Measurements from ENCODE around the gene MRTFB. TPM values are rescaled to one million over a fixed set of nuclear protein-coding genes. Genes with fewer than 3 reads are reported as not detected.
"Not testable (repeated sequence)": the region's sequence is repeated elsewhere in the genome, so short reads cannot be mapped to it uniquely, and the experiment has no call there.

The MRTFB gene
- total RNA-seq, 1 experiment from 2014 or later: 29.5 TPM

- Mint-ChIP-seq H3K27me3 (ENCODE audit: insufficient read depth, unreplicated experiment) (no peaks in the 10 kb centered on the region), H3K9me3 (ENCODE audit: unreplicated experiment) (no peaks in the 10 kb centered on the region), H3K4me3 (ENCODE audit: unreplicated experiment) (no peak overlapping the region), H3K27ac (ENCODE audit: unreplicated experiment) (no peak overlapping the region), H3K4me1 (ENCODE audit: low read depth, unreplicated experiment) (peaks cover 22% of the 10 kb centered on the region), H3K36me3 (ENCODE audit: insufficient read depth, unreplicated experiment) (no peaks in the 10 kb centered on the region)
- Histone ChIP-seq H3K4me3 (ENCODE audit: low read depth, low read length) (no peak overlapping the region), H3K36me3 (ENCODE audit: control insufficient read depth, insufficient read depth, low read length) (no peaks in the 10 kb centered on the region), H3K27me3 (replicated peaks; ENCODE audit: control insufficient read depth, insufficient read depth, low read length) (no peaks in the 10 kb centered on the region), H3K4me1 (peaks cover 19% of the 10 kb centered on the region), H3K9me3 (no peaks in the 10 kb centered on the region)
- intact Hi-C loops (cut with micrococcal nuclease; ENCODE audit: unreplicated experiment): loop anchor here (10.0 kb wide), 1 partner anchor 88 kb away; no protein-coding TSS in a partner anchor
- no peak for DNase-seq
- CTCF ChIA-PET: no interaction called here
- POLR2A ChIA-PET: no interaction called here
- no peak for TF ChIP-seq CTCF (IDR thresholded peaks at IDR 0.05; ENCODE audit: insufficient read depth in 1 of 2, low read depth in 1 of 2, low read length in 1 of 2, severe bottlenecking in 1 of 2, unreplicated experiment in 1 of 2)
- BruUV-seq (replicated peaks): no TSS peak
Observed at GRCh38 chr16:14182999-14183398, 111.9 kb downstream of the MRTFB start.

DNA sequence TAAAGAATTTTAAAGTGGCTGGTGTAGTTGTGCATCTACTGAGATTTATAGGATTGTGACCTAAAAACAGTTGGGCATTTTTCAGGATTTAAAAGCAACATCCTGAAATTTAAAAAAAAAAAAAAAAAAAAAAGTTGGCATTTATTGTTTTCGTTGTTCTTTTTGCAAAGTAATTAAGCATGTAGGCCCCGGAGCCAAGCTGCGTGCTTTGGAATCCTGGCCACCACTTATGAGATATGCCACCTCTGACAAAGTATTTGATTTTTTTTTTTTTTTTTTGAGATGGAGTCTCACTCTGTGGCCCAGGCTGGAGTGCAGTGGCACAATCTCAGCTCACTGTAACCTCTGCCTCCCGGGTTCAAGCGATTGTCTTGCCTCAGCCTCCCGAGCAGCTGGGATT lies 112.8 kb downstream of the MRTFB start:
- DNase-seq; H3K27me3 Mint-ChIP-seq (ENCODE audit: insufficient read depth, unreplicated experiment); H3K4me3 Mint-ChIP-seq (ENCODE audit: unreplicated experiment); H3K27ac Mint-ChIP-seq (ENCODE audit: unreplicated experiment); H3K9me3 ChIP-seq; H3K4me3 ChIP-seq (ENCODE audit: low read depth, low read length); BruUV-seq (replicated peaks); H3K27me3 ChIP-seq (replicated peaks; ENCODE audit: control insufficient read depth, insufficient read depth, low read length); POLR2A ChIA-PET; H3K36me3 ChIP-seq (ENCODE audit: control insufficient read depth, insufficient read depth, low read length); H3K9me3 Mint-ChIP-seq (ENCODE audit: unreplicated experiment); H3K36me3 Mint-ChIP-seq (ENCODE audit: insufficient read depth, unreplicated experiment): not testable (repeated sequence)
- intact Hi-C loops (cut with micrococcal nuclease; ENCODE audit: unreplicated experiment): loop anchor here (10.0 kb wide), 1 partner anchor 89 kb away; no protein-coding TSS in a partner anchor
- CTCF ChIA-PET: interaction anchor here (0.7 kb wide), 1 partner anchor 61 kb away, joined by 6 read pairs; no protein-coding TSS in a partner anchor
- peaks cover 23% of the 10 kb centered on the region for H3K4me1 Mint-ChIP-seq (ENCODE audit: low read depth, unreplicated experiment)
- peaks cover 19% of the 10 kb centered on the region for H3K4me1 ChIP-seq

GRCh38 chr16:14186007-14186794 lies 115.1 kb downstream of the MRTFB start:
- ChIA-PET CTCF (interaction anchor here (1.2 to 2.2 kb wide), 2 partner anchors 218 to 262 kb away, joined by 5 to 6 read pairs; no protein-coding TSS in a partner anchor), POLR2A (no interaction called here)
- no peaks in the 10 kb centered on the region for H3K27me3 Mint-ChIP-seq (ENCODE audit: insufficient read depth, unreplicated experiment)
- H3K4me3 ChIP-seq (ENCODE audit: low read depth, low read length): no peak overlapping the region
- no peak overlapping the region for H3K27ac Mint-ChIP-seq (ENCODE audit: unreplicated experiment)
- no peaks in the 10 kb centered on the region for H3K27me3 ChIP-seq (replicated peaks; ENCODE audit: control insufficient read depth, insufficient read depth, low read length)
- H3K9me3 Mint-ChIP-seq (ENCODE audit: unreplicated experiment): no peaks in the 10 kb centered on the region
- intact Hi-C loops (cut with micrococcal nuclease; ENCODE audit: unreplicated experiment): loop anchor here (5.0 to 10.0 kb wide), 3 partner anchors 91 to 264 kb away; partner anchors contain the start of genes ERCC4 and MRTFB
- H3K36me3 Mint-ChIP-seq (ENCODE audit: insufficient read depth, unreplicated experiment): no peaks in the 10 kb centered on the region
- H3K4me1 Mint-ChIP-seq (ENCODE audit: low read depth, unreplicated experiment): peaks cover 23% of the 10 kb centered on the region
- TF ChIP-seq CTCF (IDR thresholded peaks at IDR 0.05; ENCODE audit: insufficient read depth in 1 of 2, low read depth in 1 of 2, low read length in 1 of 2, severe bottlenecking in 1 of 2, unreplicated experiment in 1 of 2): peak; percentile 22 to 30
- DNase-seq: no peak
- BruUV-seq (replicated peaks): no TSS peak
- H3K9me3 ChIP-seq: no peaks in the 10 kb centered on the region
- H3K36me3 ChIP-seq (ENCODE audit: control insufficient read depth, insufficient read depth, low read length): no peaks in the 10 kb centered on the region
- peak overlapping the region; percentile 41 for H3K4me3 Mint-ChIP-seq (ENCODE audit: unreplicated experiment)
- peaks cover 19% of the 10 kb centered on the region for H3K4me1 ChIP-seq
